ENCODE data around the gene ACTR8. TPM values are rescaled to one million over a fixed set of nuclear protein-coding genes. Genes with fewer than 3 reads are reported as not detected.

ACTR8 gene
- total and polyA plus RNA-seq, 9 donors, result 17.7 to 30.2 (median 24.8) TPM

GRCh38 chr3:53836084-53836872 lies 45.7 kb downstream of the ACTR8 start:
- Histone ChIP-seq H3K9me3 (replicated peaks; ENCODE audit: control insufficient read depth, low read depth, low read length) (no peaks in the 10 kb centered on the region), H3K4me1 (ENCODE audit: control insufficient read depth, insufficient read depth, low read length) (no peaks in the 10 kb centered on the region), H3K36me3 (ENCODE audit: control insufficient read depth, insufficient read depth, low read length) (no peaks in the 10 kb centered on the region), H3K4me3 (ENCODE audit: low read length) (no peak overlapping the region), H3K27me3 (ENCODE audit: control insufficient read depth, insufficient read depth, low read length) (no peaks in the 10 kb centered on the region), H3K27ac (ENCODE audit: low read length) (no peak overlapping the region)
- no peak for DNase-seq
- WGBS (ENCODE audit: insufficient coverage), result 93% methylated on average over 9 of the region's 9 CpGs

- WGBS (ENCODE audit: insufficient coverage), result no CpG with 5 or more reads among the region's 1 CpG
- Histone ChIP-seq H3K27me3 (ENCODE audit: control insufficient read depth, insufficient read depth, low read length) (no peaks in the 10 kb centered on the region), H3K4me3 (ENCODE audit: low read length) (no peak overlapping the region), H3K36me3 (ENCODE audit: control insufficient read depth, insufficient read depth, low read length) (no peaks in the 10 kb centered on the region), H3K9me3 (replicated peaks; ENCODE audit: control insufficient read depth, low read depth, low read length) (no peaks in the 10 kb centered on the region), H3K4me1 (ENCODE audit: control insufficient read depth, insufficient read depth, low read length) (no peaks in the 10 kb centered on the region), H3K27ac (ENCODE audit: low read length) (no peak overlapping the region)
- no peak for DNase-seq
These were observed 46.7 kb downstream of the ACTR8 start for GRCh38 chr3:53835257-53835656.

GRCh38 chr3:53834429-53835095 lies 47.4 kb downstream of the ACTR8 start:
- no peak overlapping the region for H3K4me3 ChIP-seq (ENCODE audit: low read length)
- DNase-seq, result no peak

DNA sequence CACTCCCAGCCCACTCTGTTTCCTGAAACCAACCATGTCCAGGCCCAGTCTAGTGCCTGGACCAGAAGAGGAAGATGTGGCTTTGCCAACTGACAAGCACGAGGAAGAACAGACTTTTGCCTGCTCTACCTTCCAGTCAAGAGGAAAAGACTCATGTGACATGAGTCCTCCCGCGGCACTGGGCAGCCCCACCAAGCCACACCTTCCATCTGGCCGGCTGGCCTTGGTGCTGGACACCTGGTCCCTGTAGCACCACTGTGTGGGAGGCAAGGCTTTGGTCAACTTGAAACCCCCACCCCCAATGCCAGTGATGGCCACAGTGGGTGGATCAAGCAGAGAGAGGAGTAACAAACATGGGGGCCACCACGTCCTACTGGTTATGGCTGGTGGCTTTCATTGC lies 48.3 kb downstream of the ACTR8 start:
- Histone ChIP-seq H3K4me1 (ENCODE audit: control insufficient read depth, insufficient read depth, low read length) (no peaks in the 10 kb centered on the region), H3K9me3 (replicated peaks; ENCODE audit: control insufficient read depth, low read depth, low read length) (no peaks in the 10 kb centered on the region), H3K36me3 (ENCODE audit: control insufficient read depth, insufficient read depth, low read length) (no peaks in the 10 kb centered on the region), H3K4me3 (ENCODE audit: low read length) (no peak overlapping the region), H3K27me3 (ENCODE audit: control insufficient read depth, insufficient read depth, low read length) (no peaks in the 10 kb centered on the region), H3K27ac (ENCODE audit: low read length) (no peak overlapping the region)
- WGBS (ENCODE audit: insufficient coverage), result 89% methylated on average over 3 of the region's 5 CpGs
- DNase-seq, result no peak

More at GRCh38 chr3:53834429-53835095, 47.4 kb downstream of the ACTR8 start:
- Histone ChIP-seq H3K4me1 (ENCODE audit: control insufficient read depth, insufficient read depth, low read length) (no peaks in the 10 kb centered on the region), H3K36me3 (ENCODE audit: control insufficient read depth, insufficient read depth, low read length) (no peaks in the 10 kb centered on the region), H3K9me3 (replicated peaks; ENCODE audit: control insufficient read depth, low read depth, low read length) (no peaks in the 10 kb centered on the region), H3K27ac (ENCODE audit: low read length) (no peak overlapping the region), H3K27me3 (ENCODE audit: control insufficient read depth, insufficient read depth, low read length) (no peaks in the 10 kb centered on the region)
- 82% methylated on average over 5 of the region's 6 CpGs for WGBS (ENCODE audit: insufficient coverage)

- no peaks in the 10 kb centered on the region for H3K36me3 ChIP-seq (ENCODE audit: control insufficient read depth, insufficient read depth, low read length)
- H3K27ac ChIP-seq (ENCODE audit: low read length), result no peak overlapping the region
- no peaks in the 10 kb centered on the region for H3K4me1 ChIP-seq (ENCODE audit: control insufficient read depth, insufficient read depth, low read length)
- H3K27me3 ChIP-seq (ENCODE audit: control insufficient read depth, insufficient read depth, low read length), result no peaks in the 10 kb centered on the region
- DNase-seq, result no peak
- H3K9me3 ChIP-seq (replicated peaks; ENCODE audit: control insufficient read depth, low read depth, low read length), result no peaks in the 10 kb centered on the region
- no peak overlapping the region for H3K4me3 ChIP-seq (ENCODE audit: low read length)
- WGBS (ENCODE audit: insufficient coverage), result 73% methylated on average over 5 of the region's 9 CpGs
These were observed 48.8 kb downstream of the ACTR8 start for GRCh38 chr3:53833053-53833645.

DNA sequence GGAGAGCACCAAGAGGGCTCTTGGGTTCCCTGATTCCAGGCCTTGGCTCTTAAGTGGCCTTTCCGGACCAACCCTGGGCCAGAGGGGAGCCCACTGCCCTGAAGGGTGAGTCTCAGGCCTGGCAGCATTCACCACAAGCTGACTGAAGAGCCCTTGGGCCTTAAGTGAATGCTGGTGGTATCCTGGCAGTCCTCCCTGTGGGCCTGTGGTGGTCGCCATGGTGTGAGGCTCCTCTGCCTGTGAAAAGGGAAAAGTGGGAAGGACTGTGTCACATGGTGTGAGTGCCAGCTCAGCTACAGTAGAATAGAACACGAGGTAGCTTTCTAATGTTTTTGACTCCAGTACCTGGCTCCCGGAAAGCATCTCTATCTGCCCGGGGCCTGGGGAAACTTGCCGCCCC lies 51.0 kb downstream of the ACTR8 start:
- no peak overlapping the region for H3K4me3 ChIP-seq (ENCODE audit: low read length)
- H3K36me3 ChIP-seq (ENCODE audit: control insufficient read depth, insufficient read depth, low read length), result no peaks in the 10 kb centered on the region
- no peak for DNase-seq
- no peaks in the 10 kb centered on the region for H3K27me3 ChIP-seq (ENCODE audit: control insufficient read depth, insufficient read depth, low read length)
- no peak overlapping the region for H3K27ac ChIP-seq (ENCODE audit: low read length)
- no peaks in the 10 kb centered on the region for H3K4me1 ChIP-seq (ENCODE audit: control insufficient read depth, insufficient read depth, low read length)
- H3K9me3 ChIP-seq (replicated peaks; ENCODE audit: control insufficient read depth, low read depth, low read length), result no peaks in the 10 kb centered on the region
- WGBS (ENCODE audit: insufficient coverage), result 83% methylated on average over 6 of the region's 6 CpGs

GRCh38 chr3:53829605-53830004 lies 52.3 kb downstream of the ACTR8 start:
- DNase-seq, result no peak
- no peaks in the 10 kb centered on the region for H3K4me1 ChIP-seq (ENCODE audit: control insufficient read depth, insufficient read depth, low read length)
- no peaks in the 10 kb centered on the region for H3K27me3 ChIP-seq (ENCODE audit: control insufficient read depth, insufficient read depth, low read length)
- no peaks in the 10 kb centered on the region for H3K9me3 ChIP-seq (replicated peaks; ENCODE audit: control insufficient read depth, low read depth, low read length)
- H3K27ac ChIP-seq (ENCODE audit: low read length), result no peak overlapping the region
- 92% methylated on average over 1 of the region's 2 CpGs for WGBS (ENCODE audit: insufficient coverage)
- no peaks in the 10 kb centered on the region for H3K36me3 ChIP-seq (ENCODE audit: control insufficient read depth, insufficient read depth, low read length)
- no peak overlapping the region for H3K4me3 ChIP-seq (ENCODE audit: low read length)

GRCh38 chr3:53828581-53828980 lies 53.4 kb downstream of the ACTR8 start:
- H3K4me1 ChIP-seq (ENCODE audit: control insufficient read depth, insufficient read depth, low read length), result no peaks in the 10 kb centered on the region
- no peak overlapping the region for H3K27ac ChIP-seq (ENCODE audit: low read length)
- H3K9me3 ChIP-seq (replicated peaks; ENCODE audit: control insufficient read depth, low read depth, low read length), result no peaks in the 10 kb centered on the region
- no peak overlapping the region for H3K4me3 ChIP-seq (ENCODE audit: low read length)
- no peaks in the 10 kb centered on the region for H3K36me3 ChIP-seq (ENCODE audit: control insufficient read depth, insufficient read depth, low read length)
- no peaks in the 10 kb centered on the region for H3K27me3 ChIP-seq (ENCODE audit: control insufficient read depth, insufficient read depth, low read length)
- no CpG with 5 or more reads among the region's 1 CpG for WGBS (ENCODE audit: insufficient coverage)
- DNase-seq, result no peak

DNA sequence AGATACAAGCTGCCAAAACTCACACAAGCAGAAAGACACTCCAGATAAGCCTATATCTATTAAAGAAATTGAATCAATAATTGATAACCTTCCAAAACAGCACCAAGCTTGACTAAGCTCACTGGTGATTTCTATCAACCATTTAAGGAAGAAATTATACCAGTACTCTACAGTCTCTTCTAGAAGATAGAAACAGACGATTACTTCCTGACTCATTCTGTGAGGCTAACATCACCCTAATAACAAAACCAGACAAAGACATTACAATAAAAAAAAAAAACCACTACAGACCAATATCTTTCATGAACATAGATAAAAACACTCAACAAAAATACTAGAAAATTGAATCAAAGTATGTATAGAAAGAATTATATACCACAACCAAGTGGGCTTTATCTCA lies 55.9 kb downstream of the ACTR8 start:
- Histone ChIP-seq H3K27ac (ENCODE audit: low read length) (no peak overlapping the region), H3K27me3 (ENCODE audit: control insufficient read depth, insufficient read depth, low read length) (no peaks in the 10 kb centered on the region), H3K9me3 (replicated peaks; ENCODE audit: control insufficient read depth, low read depth, low read length) (no peaks in the 10 kb centered on the region), H3K36me3 (ENCODE audit: control insufficient read depth, insufficient read depth, low read length) (no peaks in the 10 kb centered on the region), H3K4me1 (ENCODE audit: control insufficient read depth, insufficient read depth, low read length) (peaks cover 14% of the 10 kb centered on the region), H3K4me3 (ENCODE audit: low read length) (no peak overlapping the region)
- no CpG with 5 or more reads among the region's 1 CpG for WGBS (ENCODE audit: insufficient coverage)
- no peak for DNase-seq

DNA sequence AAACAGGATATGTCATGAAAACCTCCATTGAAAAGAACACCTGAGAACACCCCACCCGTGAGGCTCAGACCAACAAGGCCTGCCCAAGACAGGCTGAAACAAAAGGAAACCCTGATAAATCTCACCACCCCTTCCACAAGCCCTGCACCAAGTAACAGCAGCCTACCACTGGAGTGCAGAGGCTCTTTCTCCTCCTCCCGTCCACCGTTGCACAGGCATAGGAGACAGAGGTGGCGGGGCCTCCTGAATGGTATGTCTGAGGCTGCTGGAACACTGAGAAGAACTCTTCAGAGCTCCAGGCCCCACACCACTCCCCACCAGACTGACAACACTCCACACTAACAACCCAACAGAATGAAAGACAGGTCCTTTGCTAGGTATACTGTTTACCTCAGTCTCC lies 57.2 kb downstream of the ACTR8 start:
- WGBS (ENCODE audit: insufficient coverage), result 78% methylated on average over 1 of the region's 4 CpGs

More for the DNA sequence above, 57.2 kb downstream of the ACTR8 start:
- no peaks in the 10 kb centered on the region for H3K36me3 ChIP-seq (ENCODE audit: control insufficient read depth, insufficient read depth, low read length)
- H3K27me3 ChIP-seq (ENCODE audit: control insufficient read depth, insufficient read depth, low read length), result no peaks in the 10 kb centered on the region
- H3K9me3 ChIP-seq (replicated peaks; ENCODE audit: control insufficient read depth, low read depth, low read length), result no peaks in the 10 kb centered on the region
- no peak overlapping the region for H3K27ac ChIP-seq (ENCODE audit: low read length)
- peaks cover 25% of the 10 kb centered on the region for H3K4me1 ChIP-seq (ENCODE audit: control insufficient read depth, insufficient read depth, low read length)
- H3K4me3 ChIP-seq (ENCODE audit: low read length), result no peak overlapping the region
- no peak for DNase-seq

Measured in muscle of leg (tissue), 11 donors.